ENCODE measurements around the gene SPATA9.
"Not testable (repeated sequence)": the region's sequence is repeated elsewhere in the genome, so short reads cannot be mapped to it uniquely, and the experiment has no call there.

SPATA9 gene

GRCh38 chr5:95720094-95720786 lies 37.4 kb upstream of the SPATA9 start:
- no peak overlapping the region for H3K4me3 ChIP-seq
- H3K9me3 ChIP-seq (ENCODE audit: low read depth, low read length) = no peaks in the 10 kb centered on the region
- peak overlapping the region; percentile 68 for H3K27ac ChIP-seq
- no peak for DNase-seq (ENCODE audit: low read depth, low spot score)
- no peaks in the 10 kb centered on the region for H3K36me3 ChIP-seq (ENCODE audit: insufficient read depth, low read length)
- H3K9ac ChIP-seq (ENCODE audit: insufficient read length) = peak overlapping the region; percentile 38
- TF ChIP-seq FOXP2 (optimal IDR thresholded peaks at IDR 0.05; ENCODE audit: control extremely low read depth, extremely low read length, insufficient read depth) (no peak), EZH2 (IDR thresholded peaks at IDR 0.05) (no peak), POLR2AphosphoS5 (IDR thresholded peaks at IDR 0.05; ENCODE audit: borderline replicate concordance, low read depth, low read length) (no peak)

GRCh38 chr5:95718738-95719137 lies 35.9 kb upstream of the SPATA9 start:
- peak overlapping the region; percentile 76 for H3K27ac ChIP-seq
- no peaks in the 10 kb centered on the region for H3K9me3 ChIP-seq (ENCODE audit: low read depth, low read length)
- peaks cover 3% of the 10 kb centered on the region; the same call in 1 of the 2 replicates for H3K36me3 ChIP-seq (ENCODE audit: insufficient read depth, low read length)
- H3K9ac ChIP-seq (ENCODE audit: insufficient read length) = peak overlapping the region; percentile 41
- TF ChIP-seq EZH2 (IDR thresholded peaks at IDR 0.05) (no peak), FOXP2 (optimal IDR thresholded peaks at IDR 0.05; ENCODE audit: control extremely low read depth, extremely low read length, insufficient read depth) (no peak), POLR2AphosphoS5 (IDR thresholded peaks at IDR 0.05; ENCODE audit: borderline replicate concordance, low read depth, low read length) (no peak)
- peak overlapping the region; percentile 56 for H3K4me3 ChIP-seq
- DNase-seq (ENCODE audit: low read depth, low spot score) = no peak

GRCh38 chr5:95718203-95718602 lies 35.4 kb upstream of the SPATA9 start:
- DNase-seq (ENCODE audit: low read depth, low spot score) = peak; percentile 76
- Histone ChIP-seq H3K4me3 (peak overlapping the region; percentile 56), H3K27ac (peak overlapping the region; percentile 76), H3K9me3 (ENCODE audit: low read depth, low read length) (no peaks in the 10 kb centered on the region), H3K36me3 (ENCODE audit: insufficient read depth, low read length) (peaks cover 3% of the 10 kb centered on the region; the same call in 1 of the 2 replicates), H3K9ac (ENCODE audit: insufficient read length) (peak overlapping the region; percentile 41)
- no peak; the same call in 1 of the 2 replicates for TF ChIP-seq POLR2AphosphoS5 (IDR thresholded peaks at IDR 0.05; ENCODE audit: borderline replicate concordance, low read depth, low read length)
- no peak for TF ChIP-seq FOXP2 (optimal IDR thresholded peaks at IDR 0.05; ENCODE audit: control extremely low read depth, extremely low read length, insufficient read depth)

GRCh38 chr5:95717439-95717838 lies 34.6 kb upstream of the SPATA9 start:
- TF ChIP-seq EZH2 (IDR thresholded peaks at IDR 0.05) = no peak
- TF ChIP-seq POLR2AphosphoS5 (IDR thresholded peaks at IDR 0.05; ENCODE audit: borderline replicate concordance, low read depth, low read length) = no peak
- no peak for TF ChIP-seq FOXP2 (optimal IDR thresholded peaks at IDR 0.05; ENCODE audit: control extremely low read depth, extremely low read length, insufficient read depth)
- Histone ChIP-seq H3K36me3 (ENCODE audit: insufficient read depth, low read length) (peaks cover 3% of the 10 kb centered on the region; the same call in 1 of the 2 replicates), H3K27ac (peak overlapping the region; percentile 76), H3K4me3 (no peak overlapping the region), H3K9me3 (ENCODE audit: low read depth, low read length) (no peaks in the 10 kb centered on the region), H3K9ac (ENCODE audit: insufficient read length) (no peak overlapping the region)
- no peak for DNase-seq (ENCODE audit: low read depth, low spot score)

GRCh38 chr5:95715799-95716461 lies 33.1 kb upstream of the SPATA9 start:
- H3K4me3 ChIP-seq = no peak overlapping the region
- no peak for DNase-seq (ENCODE audit: low read depth, low spot score)
- H3K9me3 ChIP-seq (ENCODE audit: low read depth, low read length) = no peaks in the 10 kb centered on the region

GRCh38 chr5:95713960-95714710 lies 31.3 kb upstream of the SPATA9 start:
- no peak for DNase-seq (ENCODE audit: low read depth, low spot score)
- H3K9ac ChIP-seq (ENCODE audit: insufficient read length) = no peak overlapping the region
- H3K27ac ChIP-seq = no peak overlapping the region
- TF ChIP-seq EZH2 (IDR thresholded peaks at IDR 0.05) = no peak
- TF ChIP-seq FOXP2 (optimal IDR thresholded peaks at IDR 0.05; ENCODE audit: control extremely low read depth, extremely low read length, insufficient read depth) = no peak
- TF ChIP-seq POLR2AphosphoS5 (IDR thresholded peaks at IDR 0.05; ENCODE audit: borderline replicate concordance, low read depth, low read length) = no peak
- H3K9me3 ChIP-seq (ENCODE audit: low read depth, low read length) = no peaks in the 10 kb centered on the region
- H3K36me3 ChIP-seq (ENCODE audit: insufficient read depth, low read length) = peaks cover 3% of the 10 kb centered on the region; the same call in 1 of the 2 replicates
- no peak overlapping the region for H3K4me3 ChIP-seq

More at GRCh38 chr5:95715799-95716461, 33.1 kb upstream of the SPATA9 start:
- Histone ChIP-seq H3K36me3 (ENCODE audit: insufficient read depth, low read length) (peaks cover 3% of the 10 kb centered on the region; the same call in 1 of the 2 replicates), H3K9ac (ENCODE audit: insufficient read length) (no peak overlapping the region), H3K27ac (0 out of 2 replicates have a peak overlapping the region, but pooled peaks have one; percentile 8)
- TF ChIP-seq FOXP2 (optimal IDR thresholded peaks at IDR 0.05; ENCODE audit: control extremely low read depth, extremely low read length, insufficient read depth) (no peak), POLR2AphosphoS5 (IDR thresholded peaks at IDR 0.05; ENCODE audit: borderline replicate concordance, low read depth, low read length) (no peak), EZH2 (IDR thresholded peaks at IDR 0.05) (no peak)

GRCh38 chr5:95713246-95713645 lies 30.5 kb upstream of the SPATA9 start:
- not testable (repeated sequence) for DNase-seq (ENCODE audit: low read depth, low spot score); H3K4me3 ChIP-seq; H3K9me3 ChIP-seq (ENCODE audit: low read depth, low read length); H3K36me3 ChIP-seq (ENCODE audit: insufficient read depth, low read length); H3K9ac ChIP-seq (ENCODE audit: insufficient read length)
- H3K27ac ChIP-seq = peak overlapping the region; percentile 42

- Histone ChIP-seq H3K36me3 (ENCODE audit: insufficient read depth, low read length) (peaks cover 3% of the 10 kb centered on the region; the same call in 1 of the 2 replicates), H3K27ac (peak overlapping the region; percentile 42), H3K9me3 (ENCODE audit: low read depth, low read length) (no peaks in the 10 kb centered on the region), H3K4me3 (no peak overlapping the region), H3K9ac (ENCODE audit: insufficient read length) (no peak overlapping the region)
- no peak for DNase-seq (ENCODE audit: low read depth, low spot score)
- TF ChIP-seq FOXP2 (optimal IDR thresholded peaks at IDR 0.05; ENCODE audit: control extremely low read depth, extremely low read length, insufficient read depth) (no peak), POLR2AphosphoS5 (IDR thresholded peaks at IDR 0.05; ENCODE audit: borderline replicate concordance, low read depth, low read length) (no peak), EZH2 (IDR thresholded peaks at IDR 0.05) (no peak)
Observed at GRCh38 chr5:95712347-95712958, 29.7 kb upstream of the SPATA9 start.

Data from SK-N-MC (cell line).